Neural progenitor cell (in vitro differentiated cells): ENCODE measurements around the gene STARD8. TPM values are rescaled to one million over a fixed set of nuclear protein-coding genes. Genes with fewer than 3 reads are reported as not detected.

Experiments used
- DNase-seq: peaks from one replicate; pipeline ENCODE4 v3.0.0-alpha.2; 2016; ENCODE audit warnings: low spot score
- H2AFZ ChIP-seq: fragments of 200-600 bp; sonication (generic); replicated peaks from 2 replicates; pipeline ENCODE4 v1.6.1; 2016; ENCODE audit warnings: antibody characterized with exemption
- H3F3A ChIP-seq: fragments of 200-600 bp; sonication (generic); 2 replicates; pipeline ENCODE4 v1.6.1; 2016; ENCODE audit warnings: antibody characterized with exemption, low read depth
- H3K27ac ChIP-seq: fragments of 200-600 bp; sonication (generic); 2 replicates; pipeline ENCODE4 v1.5.1; 2016; ENCODE audit warnings: mild to moderate bottlenecking
- H3K27me3 ChIP-seq: fragments of 200-600 bp; sonication (generic); 2 replicates; pipeline ENCODE4 v1.6.1; 2016; ENCODE audit warnings: mild to moderate bottlenecking, moderate library complexity
- H3K36me3 ChIP-seq: fragments of 200-600 bp; sonication (generic); 2 replicates; pipeline ENCODE4 v1.5.1; 2016
- H3K4me1 ChIP-seq: fragments of 200-600 bp; sonication (generic); 2 replicates; pipeline ENCODE4 v1.6.1; 2016; ENCODE audit warnings: mixed run types
- H3K4me2 ChIP-seq: fragments of 200-600 bp; sonication (generic); 2 replicates; pipeline ENCODE4 v1.6.1; 2016
- H3K4me3 ChIP-seq: fragments of 200-600 bp; sonication (generic); 2 replicates; pipeline ENCODE4 v1.5.1; 2016
- H3K79me2 ChIP-seq: fragments of 200-600 bp; sonication (generic); 2 replicates; pipeline ENCODE4 v1.6.1; 2016; ENCODE audit warnings: low read depth
- H3K9ac ChIP-seq: fragments of 200-600 bp; sonication (generic); 2 replicates; pipeline ENCODE4 v1.6.1; 2016
- H3K9me3 ChIP-seq: fragments of 200-600 bp; sonication (generic); 2 replicates; pipeline ENCODE4 v1.5.1; 2016; ENCODE audit warnings: low read depth
- H4K20me1 ChIP-seq: fragments of 200-600 bp; sonication (generic); 2 replicates; pipeline ENCODE4 v1.6.1; 2016; ENCODE audit warnings: low read depth
- H3K27ac Mint-ChIP-seq: 3 replicates; pipeline ENCODE4 v1.8.0; 2021; ENCODE audit warnings: mixed read lengths
- H3K27me3 Mint-ChIP-seq: 2 replicates; pipeline ENCODE4 v1.8.0; 2022; ENCODE audit warnings: low read depth, mild to moderate bottlenecking, inconsistent platforms, moderate library complexity, mixed read lengths; ENCODE audit not compliant: insufficient read depth
- H3K36me3 Mint-ChIP-seq: 3 replicates; pipeline ENCODE4 v1.8.0; 2021; ENCODE audit warnings: mixed read lengths
- H3K4me1 Mint-ChIP-seq: 3 replicates; pipeline ENCODE4 v1.8.0; 2021; ENCODE audit warnings: mixed read lengths
- H3K4me3 Mint-ChIP-seq: 3 replicates; pipeline ENCODE4 v1.8.0; 2021; ENCODE audit warnings: mild to moderate bottlenecking, moderate library complexity, mixed read lengths
- H3K9me3 Mint-ChIP-seq: 3 replicates; pipeline ENCODE4 v1.8.0; 2020; ENCODE audit warnings: mixed read lengths
- CTCF ChIP-seq: fragments of 200-600 bp; sonication (generic); IDR thresholded peaks from 2 replicates; pipeline ENCODE4 v1.5.1; 2017; ENCODE audit warnings: antibody characterized with exemption, mild to moderate bottlenecking
- EZH2 ChIP-seq: fragments of 200-600 bp; sonication (generic); IDR thresholded peaks from 2 replicates; pipeline ENCODE4 v1.6.1; 2017; ENCODE audit warnings: antibody characterized with exemption, mild to moderate bottlenecking, moderate library complexity
- EZH2phosphoT487 ChIP-seq: fragments of 200-600 bp; sonication (generic); IDR thresholded peaks from 2 replicates; pipeline ENCODE4 v1.6.1; 2017; ENCODE audit warnings: antibody characterized with exemption
- small RNA-seq: library from RNA; depleted of rRNA; stranded (forward); fragments of <200 nt; gene quantifications from one replicate; pipeline ENCODE3, GENCODE V24; 2015
- total RNA-seq: library from RNA; depleted of rRNA; stranded (reverse); fragments of >200 nt; gene quantifications from 2 replicates; pipeline ENCODE4 v1.2.3, GENCODE V29; 2015; ENCODE audit warnings: low replicate concordance

Gene STARD8
- total RNA-seq, 1 donor from 2014 or later, result 0.82 TPM

GRCh38 chrX:68761086-68761485 lies 113.6 kb downstream of the STARD8 start:
- H3K4me1 ChIP-seq, result no peaks in the 10 kb centered on the region
- peaks cover under 1% of the 10 kb centered on the region for H3K9me3 Mint-ChIP-seq
- no peak overlapping the region for H3K27ac ChIP-seq
- no peak overlapping the region for H3K4me3 Mint-ChIP-seq
- H3K27me3 ChIP-seq, result no peaks in the 10 kb centered on the region
- no peak overlapping the region for H3K4me3 ChIP-seq
- no peak for DNase-seq
- H3K36me3 Mint-ChIP-seq, result no peaks in the 10 kb centered on the region
- no peaks in the 10 kb centered on the region for H3K36me3 ChIP-seq
- no peaks in the 10 kb centered on the region for H3K9me3 ChIP-seq
- H3F3A ChIP-seq, result no peaks in the 10 kb centered on the region
- TF ChIP-seq CTCF, result no peak
- no peak for TF ChIP-seq EZH2
- no peak for TF ChIP-seq EZH2phosphoT487
- no peaks in the 10 kb centered on the region for H3K79me2 ChIP-seq
- no peaks in the 10 kb centered on the region for H4K20me1 ChIP-seq
- no peak overlapping the region for H3K9ac ChIP-seq
- no peak overlapping the region for H3K4me2 ChIP-seq
- no peak overlapping the region for H3K27ac Mint-ChIP-seq
- no peaks in the 10 kb centered on the region for H3K4me1 Mint-ChIP-seq
- no peak overlapping the region for H2AFZ ChIP-seq
- peaks cover 10% of the 10 kb centered on the region for H3K27me3 Mint-ChIP-seq

- H3K4me1 Mint-ChIP-seq, result no peaks in the 10 kb centered on the region
- Histone ChIP-seq H3K4me2 (no peak overlapping the region), H3F3A (no peaks in the 10 kb centered on the region), H3K4me3 (no peak overlapping the region), H3K27me3 (no peaks in the 10 kb centered on the region), H3K79me2 (no peaks in the 10 kb centered on the region), H3K27ac (no peak overlapping the region), H3K9ac (no peak overlapping the region), H3K4me1 (no peaks in the 10 kb centered on the region), H3K36me3 (no peaks in the 10 kb centered on the region), H3K9me3 (no peaks in the 10 kb centered on the region), H2AFZ (no peak overlapping the region), H4K20me1 (no peaks in the 10 kb centered on the region)
- TF ChIP-seq EZH2 (no peak), EZH2phosphoT487 (no peak), CTCF (no peak)
- no peaks in the 10 kb centered on the region for H3K36me3 Mint-ChIP-seq
- no peak for DNase-seq
- H3K4me3 Mint-ChIP-seq, result no peak overlapping the region
- H3K27me3 Mint-ChIP-seq, result peaks cover 10% of the 10 kb centered on the region
- no peak overlapping the region for H3K27ac Mint-ChIP-seq
- H3K9me3 Mint-ChIP-seq, result peaks cover 3% of the 10 kb centered on the region
Measured at GRCh38 chrX:68762766-68763165, 115.3 kb downstream of the STARD8 start.

GRCh38 chrX:68763481-68763880 lies 116.0 kb downstream of the STARD8 start:
- TF ChIP-seq EZH2phosphoT487, result no peak
- no peak for TF ChIP-seq EZH2
- TF ChIP-seq CTCF, result no peak
- H3K27me3 ChIP-seq, result no peaks in the 10 kb centered on the region

More at GRCh38 chrX:68763481-68763880, 116.0 kb downstream of the STARD8 start:
- Histone ChIP-seq H4K20me1 (no peaks in the 10 kb centered on the region), H3K36me3 (no peaks in the 10 kb centered on the region), H3K79me2 (no peaks in the 10 kb centered on the region), H3K9ac (no peak overlapping the region), H3K27ac (no peak overlapping the region), H3K4me3 (no peak overlapping the region), H3F3A (no peaks in the 10 kb centered on the region), H3K9me3 (no peaks in the 10 kb centered on the region), H2AFZ (no peak overlapping the region), H3K4me2 (no peak overlapping the region), H3K4me1 (no peaks in the 10 kb centered on the region)
- no peak overlapping the region for H3K27ac Mint-ChIP-seq
- no peaks in the 10 kb centered on the region for H3K4me1 Mint-ChIP-seq
- peaks cover 11% of the 10 kb centered on the region for H3K27me3 Mint-ChIP-seq
- no peak for DNase-seq
- H3K9me3 Mint-ChIP-seq, result peaks cover 3% of the 10 kb centered on the region
- H3K36me3 Mint-ChIP-seq, result no peaks in the 10 kb centered on the region
- no peak overlapping the region for H3K4me3 Mint-ChIP-seq

Small RNAs within 50 kb of the gene (small RNA-seq; reads per million reads assigned to genes)
- not detected for gene COX6CP12

Other genes starting within 250 kb of the STARD8 start
- gene OPHN1, start 214.2 kb upstream of the STARD8 start, total RNA-seq, result 4.2 and 4.5 TPM in 2 replicates
- 29.9 and 42.3 TPM in 2 replicates for gene YIPF6, start 148.6 kb upstream of the STARD8 start, total RNA-seq
- gene EFNB1, start 181.4 kb downstream of the STARD8 start, total RNA-seq, result 25.4 and 57.1 TPM in 2 replicates